Keratinocyte (primary cell): Measurements from ENCODE around the gene TBCD. TPM values are rescaled to one million over a fixed set of nuclear protein-coding genes. Genes with fewer than 3 reads are reported as not detected.

Experiments
- DNase-seq: peaks from one replicate; pipeline ENCODE4 v3.0.0-alpha.2; 2011; ENCODE audit warnings: low read depth, missing footprints, low spot score
- FAIRE-seq: peaks from 2 replicates; lab custom pipeline; 2011; peaks lifted over from hg19 to GRCh38; lab: Jason Lieb, UNC
- H2AFZ ChIP-seq: 2 replicates; pipeline ENCODE4 v1.6.0; 2012; ENCODE audit warnings: low read length, control low read depth, inconsistent platforms; ENCODE audit not compliant: control insufficient read depth
- H3K27ac ChIP-seq: 2 replicates; pipeline ENCODE4 v1.5.1; 2011; ENCODE audit warnings: low read length; ENCODE audit not compliant: control insufficient read depth, insufficient read depth
- H3K27me3 ChIP-seq: 3 replicates; pipeline ENCODE4 v1.6.0; 2011; ENCODE audit warnings: low read length; ENCODE audit not compliant: control insufficient read depth, insufficient read depth; ENCODE audit errors: extremely low read depth
- H3K36me3 ChIP-seq, 2 experiments: 2 replicates in 1 of 2; 3 replicates in 1 of 2; pipeline ENCODE4 v1.5.1; 2011; ENCODE audit warnings: low read length in 2 of 2, mild to moderate bottlenecking in 1 of 2; ENCODE audit not compliant: control insufficient read depth in 2 of 2, insufficient read depth in 2 of 2; ENCODE audit errors: extremely low read depth in 1 of 2
- H3K4me1 ChIP-seq: 3 replicates; pipeline ENCODE4 v1.5.1; 2011; ENCODE audit warnings: low read length; ENCODE audit not compliant: control insufficient read depth, insufficient read depth; ENCODE audit errors: extremely low read depth
- H3K4me2 ChIP-seq: 3 replicates; pipeline ENCODE4 v1.6.0; 2011; ENCODE audit warnings: low read depth, low read length; ENCODE audit not compliant: control insufficient read depth, insufficient read depth; ENCODE audit errors: extremely low read depth
- H3K4me3 ChIP-seq, 3 experiments: fragments of 200-600 bp in 1 of 3; sonication (generic) in 1 of 3; 2 replicates in 2 of 3; 3 replicates in 1 of 3; pipeline ENCODE4 v1.5.1; 2011 to 2016; ENCODE audit warnings: low read length in 3 of 3, mild to moderate bottlenecking in 3 of 3, control low read depth in 2 of 3, inconsistent platforms in 1 of 3, low read depth in 1 of 3, mixed read lengths in 1 of 3, mixed run types in 1 of 3, moderate library complexity in 1 of 3; ENCODE audit not compliant: control insufficient read depth in 2 of 3, insufficient read depth in 2 of 3; ENCODE audit errors: extremely low read depth in 1 of 3
- H3K79me2 ChIP-seq: 2 replicates; pipeline ENCODE4 v1.6.0; 2012; ENCODE audit warnings: low read length; ENCODE audit not compliant: control insufficient read depth, insufficient read depth
- H3K9ac ChIP-seq: 3 replicates; pipeline ENCODE4 v1.6.0; 2011; ENCODE audit warnings: low read length; ENCODE audit not compliant: control insufficient read depth, insufficient read depth; ENCODE audit errors: extremely low read depth
- H3K9me1 ChIP-seq: 3 replicates; pipeline ENCODE4 v1.6.0; 2011; ENCODE audit warnings: low read length; ENCODE audit not compliant: control insufficient read depth, insufficient read depth; ENCODE audit errors: extremely low read depth
- H3K9me3 ChIP-seq: 2 replicates; pipeline ENCODE4 v1.5.1; 2012; ENCODE audit warnings: low read depth, low read length; ENCODE audit not compliant: control insufficient read depth
- H4K20me1 ChIP-seq: 3 replicates; pipeline ENCODE4 v1.6.0; 2011; ENCODE audit warnings: low read length; ENCODE audit not compliant: control insufficient read depth, insufficient read depth; ENCODE audit errors: extremely low read depth
- CTCF ChIP-seq, 3 experiments: IDR thresholded peaks in 1 of 3; conservative IDR thresholded peaks in 1 of 3; optimal IDR thresholded peaks in 1 of 3; 2 replicates in 2 of 3; 3 replicates in 1 of 3; pipeline versions ENCODE3 to v1.5.1; 2011; ENCODE audit warnings: low read length in 3 of 3, mild to moderate bottlenecking in 3 of 3, moderate library complexity in 2 of 3, control low read depth in 1 of 3, inconsistent platforms in 1 of 3; ENCODE audit not compliant: insufficient read depth in 2 of 3; ENCODE audit errors: extremely low read depth in 1 of 3
- EZH2 ChIP-seq: IDR thresholded peaks from one replicate; pipeline ENCODE4 v1.6.1; 2012; ENCODE audit warnings: inconsistent platforms, mild to moderate bottlenecking, low read length, moderate library complexity
- dilution Hi-C: fragments of 300-500 bp; cut with MboI; formaldehyde crosslinking; loops from one replicate; pipeline ENCODE4 v1.7.0; 2020; ENCODE audit warnings: low sequenced_read_pairs; ENCODE audit not compliant: extremely low pct_ligation_motif_present
- polyA plus RNA-seq, 5 experiments: library from polyadenylated mRNA; depleted of rRNA in 3 of 5; stranded (reverse) in 3 of 5; stranded (forward) in 1 of 5; unstranded in 1 of 5; fragments of >200 nt; gene quantifications; 1 replicate in 1 of 5; 2 replicates in 3 of 5; 3 replicates in 1 of 5; pipeline versions ENCODE4 v1.2.1 to v1.2.3, GENCODE V29; 2011 to 2012; ENCODE audit warnings: missing spikeins in 2 of 5, low read depth in 1 of 5, low replicate concordance in 1 of 5

Gene TBCD
- polyA plus RNA-seq, 1 donor (not counting 4 experiments of a cell fraction or from before 2014, with no cell fraction given): 36.2 TPM

- no peak overlapping the region for H3K27ac ChIP-seq
- H3K4me3 ChIP-seq: no peak overlapping the region
- H3K9ac ChIP-seq: no peak overlapping the region
- no peak for FAIRE-seq
- H3K4me2 ChIP-seq: no peak overlapping the region
- H3K36me3 ChIP-seq: no peaks in the 10 kb centered on the region
- H3K79me2 ChIP-seq: no peaks in the 10 kb centered on the region
- H3K4me1 ChIP-seq: peaks cover 11% of the 10 kb centered on the region
- no peak for DNase-seq
- H3K9me3 ChIP-seq: no peaks in the 10 kb centered on the region
- H3K27me3 ChIP-seq: no peaks in the 10 kb centered on the region
- dilution Hi-C loops: no loop called here
- TF ChIP-seq EZH2 (no peak), CTCF (optimal IDR thresholded peaks at IDR 0.05 in 1 of 3, IDR thresholded peaks at IDR 0.05 in 1 of 3, conservative IDR thresholded peaks at IDR 0.05 in 1 of 3; ENCODE audit: extremely low read depth in 1 of 3, insufficient read depth in 2 of 3, low read length in 3 of 3) (no peak)
- no peaks in the 10 kb centered on the region for H3K9me1 ChIP-seq
- H2AFZ ChIP-seq: no peak overlapping the region
- no peaks in the 10 kb centered on the region for H4K20me1 ChIP-seq
Observed at GRCh38 chr17:82704886-82705285, 47.0 kb upstream of the TBCD start.

GRCh38 chr17:82705756-82706155 is 46.1 kb upstream of the TBCD start:
- Histone ChIP-seq H3K9me3 (no peaks in the 10 kb centered on the region), H3K4me1 (peaks cover 11% of the 10 kb centered on the region), H3K9ac (no peak overlapping the region), H3K4me3 (no peak overlapping the region), H3K79me2 (no peaks in the 10 kb centered on the region), H3K36me3 (no peaks in the 10 kb centered on the region), H2AFZ (no peak overlapping the region), H3K27ac (no peak overlapping the region), H4K20me1 (no peaks in the 10 kb centered on the region), H3K27me3 (no peaks in the 10 kb centered on the region), H3K9me1 (no peaks in the 10 kb centered on the region), H3K4me2 (no peak overlapping the region)
- dilution Hi-C loops: no loop called here
- TF ChIP-seq EZH2 (no peak), CTCF (optimal IDR thresholded peaks at IDR 0.05 in 1 of 3, IDR thresholded peaks at IDR 0.05 in 1 of 3, conservative IDR thresholded peaks at IDR 0.05 in 1 of 3; ENCODE audit: extremely low read depth in 1 of 3, insufficient read depth in 2 of 3, low read length in 3 of 3) (no peak)
- FAIRE-seq: no peak
- DNase-seq: no peak
